ENCODE data around the gene PRSS53.

Gene PRSS53

DNA sequence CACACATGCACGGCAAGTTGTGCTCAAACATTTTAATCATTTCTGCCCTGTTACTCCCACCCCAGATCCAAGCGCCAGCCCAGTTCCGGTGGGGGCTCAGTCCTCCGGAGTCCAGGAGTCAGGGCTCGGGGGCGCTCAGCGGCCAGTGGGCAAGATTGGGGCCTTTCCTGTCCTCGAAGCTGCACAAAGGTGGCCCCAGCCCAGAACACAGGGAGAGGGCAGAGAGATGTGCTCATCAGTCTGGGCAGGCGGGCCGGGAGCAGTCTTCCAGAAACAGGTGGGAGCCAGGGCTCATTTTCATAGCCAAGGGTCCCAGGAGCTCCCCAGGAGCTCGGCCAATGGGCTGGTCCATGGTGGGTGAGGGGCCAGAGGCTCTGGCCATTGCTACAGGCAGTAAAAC lies 42.7 kb upstream of the PRSS53 start:
- FAIRE-seq (no peak), DNase-seq (ENCODE audit: insufficient read length, low spot score) (no peak)
- TF ChIP-seq POU2F2 (IDR thresholded peaks at IDR 0.05; ENCODE audit: low read depth, low read length): no peak
- TF ChIP-seq POLR2AphosphoS5 (IDR thresholded peaks at IDR 0.05; ENCODE audit: low read depth, low read length): no peak
- no peak for TF ChIP-seq POLR2A (IDR thresholded peaks at IDR 0.05; ENCODE audit: low read depth, low read length)
- no peak for TF ChIP-seq TAF1 (IDR thresholded peaks at IDR 0.05; ENCODE audit: low read depth, low read length)

DNA sequence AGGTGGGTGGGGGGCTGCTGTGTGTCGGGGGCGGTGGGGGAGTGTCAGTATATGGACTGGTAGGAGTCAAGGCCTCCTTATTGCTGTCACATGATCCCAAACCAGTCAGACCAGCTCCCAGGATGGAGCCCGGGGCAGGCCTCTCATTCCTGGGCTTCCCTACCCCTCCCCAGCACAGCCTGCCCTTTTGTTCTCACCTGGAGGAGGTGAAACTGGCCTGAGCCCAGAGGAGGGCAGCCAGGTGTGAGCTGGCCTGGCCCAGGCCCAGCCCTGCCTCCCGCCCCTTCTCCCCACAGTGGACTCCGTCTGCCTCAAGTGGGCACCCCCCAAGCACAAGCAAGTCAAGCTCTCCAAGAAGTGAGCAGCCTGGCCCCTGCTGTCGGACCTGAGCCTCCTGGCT lies 42.2 kb upstream of the PRSS53 start:
- TF ChIP-seq TAF1 (IDR thresholded peaks at IDR 0.05; ENCODE audit: low read depth, low read length): no peak
- FAIRE-seq (no peak), DNase-seq (ENCODE audit: insufficient read length, low spot score) (no peak)

DNA sequence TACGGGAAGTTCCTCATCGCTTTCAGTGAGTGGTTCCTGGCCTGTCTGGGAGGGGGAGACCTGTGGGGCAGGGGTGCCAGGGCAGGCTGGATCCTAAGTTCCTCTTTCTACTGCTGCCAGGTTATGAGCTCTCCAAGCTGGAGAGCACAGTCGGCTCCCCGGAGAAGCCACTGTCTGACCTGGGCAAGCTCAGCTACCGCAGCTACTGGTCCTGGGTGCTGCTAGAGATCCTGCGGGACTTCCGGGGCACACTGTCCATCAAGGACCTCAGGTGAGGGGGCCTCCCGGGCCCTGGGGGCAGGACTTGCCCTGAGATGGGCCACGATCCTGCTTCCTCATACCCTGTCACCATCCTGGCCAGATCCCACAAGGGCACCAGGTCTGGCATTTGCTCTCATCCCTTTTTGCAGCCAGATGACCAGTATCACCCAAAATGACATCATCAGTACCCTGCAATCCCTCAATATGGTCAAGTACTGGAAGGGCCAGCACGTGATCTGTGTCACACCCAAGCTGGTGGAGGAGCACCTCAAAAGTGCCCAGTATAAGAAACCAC lies 41.7 kb upstream of the PRSS53 start:
- FAIRE-seq: no peak
- DNase-seq (ENCODE audit: insufficient read length, low spot score): no peak
- TF ChIP-seq POU2F2 (IDR thresholded peaks at IDR 0.05; ENCODE audit: low read depth, low read length) (no peak), TAF1 (IDR thresholded peaks at IDR 0.05; ENCODE audit: low read depth, low read length) (no peak), SPI1 (IDR thresholded peaks at IDR 0.05; ENCODE audit: low read depth, low read length) (no peak), POLR2AphosphoS5 (IDR thresholded peaks at IDR 0.05; ENCODE audit: low read depth, low read length) (no peak), PAX5 (IDR thresholded peaks at IDR 0.05; ENCODE audit: insufficient read depth, low read length, severe bottlenecking) (no peak), POLR2A (IDR thresholded peaks at IDR 0.05; ENCODE audit: low read depth, low read length) (no peak)

DNA sequence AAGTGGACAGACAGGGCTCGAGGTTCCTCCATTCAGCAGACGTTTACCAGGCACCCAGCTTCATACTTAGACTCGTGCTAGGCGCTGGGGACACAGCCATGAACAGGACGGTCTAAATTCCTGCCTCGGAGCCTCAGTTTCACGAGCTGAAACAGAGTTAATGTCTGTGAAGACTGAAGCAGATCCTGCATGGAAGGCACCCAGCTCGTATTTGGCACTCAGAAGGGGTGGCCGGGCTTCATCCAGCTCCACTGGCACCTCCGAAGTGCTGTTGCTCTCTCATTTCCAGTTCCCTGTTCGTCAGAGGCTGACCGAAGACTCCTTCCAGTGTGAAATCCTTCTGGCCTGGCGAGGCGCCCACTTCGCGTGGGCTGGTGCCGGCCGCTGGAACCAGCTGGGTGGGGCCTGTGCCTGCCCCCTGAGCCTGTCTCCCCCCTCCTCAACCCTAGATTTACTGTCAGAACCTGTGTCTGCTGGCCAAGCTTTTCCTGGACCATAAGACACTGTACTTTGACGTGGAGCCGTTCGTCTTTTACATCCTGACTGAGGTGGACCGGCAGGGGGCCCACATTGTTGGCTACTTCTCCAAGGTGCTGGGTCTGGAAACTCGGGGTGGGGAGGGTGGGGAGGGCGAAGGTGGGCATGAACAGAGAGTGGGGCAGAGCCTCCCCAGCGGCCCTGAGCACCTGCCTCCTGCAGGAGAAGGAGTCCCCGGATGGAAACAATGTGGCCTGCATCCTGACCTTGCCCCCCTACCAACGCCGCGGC lies 41.0 kb upstream of the PRSS53 start:
- TF ChIP-seq SPI1 (IDR thresholded peaks at IDR 0.05; ENCODE audit: low read depth, low read length): no peak
- no peak for TF ChIP-seq TAF1 (IDR thresholded peaks at IDR 0.05; ENCODE audit: low read depth, low read length)
- TF ChIP-seq POLR2A (IDR thresholded peaks at IDR 0.05; ENCODE audit: low read depth, low read length): no peak
- no peak for TF ChIP-seq PAX5 (IDR thresholded peaks at IDR 0.05; ENCODE audit: insufficient read depth, low read length, severe bottlenecking)
- TF ChIP-seq POU2F2 (IDR thresholded peaks at IDR 0.05; ENCODE audit: low read depth, low read length): no peak
- TF ChIP-seq POLR2AphosphoS5 (IDR thresholded peaks at IDR 0.05; ENCODE audit: low read depth, low read length): no peak
- no peak for DNase-seq (ENCODE audit: insufficient read length, low spot score)
- no peak for FAIRE-seq

DNA sequence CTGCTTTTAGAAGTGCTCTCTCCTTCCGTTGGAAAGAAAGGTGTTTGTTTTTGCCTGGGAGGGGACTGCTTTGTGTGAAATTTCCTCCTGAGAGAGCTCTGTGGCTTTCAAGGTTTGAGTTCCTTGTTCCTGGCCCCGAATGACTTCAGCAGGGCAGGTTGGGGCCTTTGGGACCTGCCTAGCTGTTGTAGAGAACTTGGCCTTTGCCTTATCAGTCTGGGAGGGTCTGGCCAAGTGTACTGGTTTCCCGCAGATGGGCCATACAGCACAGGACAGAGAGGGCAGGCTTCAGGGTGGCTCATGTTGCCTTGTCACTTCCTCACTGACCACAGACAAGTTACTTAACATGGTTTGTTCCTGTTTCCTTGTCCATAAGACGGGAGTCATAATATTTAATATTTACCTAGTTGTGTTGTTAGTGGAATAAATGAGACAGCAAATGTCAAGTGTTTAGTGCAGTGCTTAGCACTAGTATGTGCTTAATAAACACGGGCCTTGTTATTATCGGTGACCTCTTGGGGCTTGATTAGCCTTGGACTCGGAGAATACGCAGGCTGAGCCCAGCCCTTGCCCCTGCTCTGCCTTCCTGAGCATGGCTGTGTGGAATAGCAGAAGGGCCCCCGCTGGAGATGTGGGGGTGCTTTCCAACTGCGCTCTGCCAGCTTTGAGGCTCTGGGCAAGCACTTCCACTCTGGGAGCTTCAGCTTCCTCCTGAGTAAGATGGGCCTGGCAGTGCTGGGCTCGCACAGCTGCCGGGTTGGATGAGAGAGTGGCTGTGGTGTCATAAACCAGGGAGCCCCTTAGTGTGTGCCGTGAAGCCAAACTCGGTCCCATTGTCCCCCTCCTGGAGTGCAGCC lies 40.2 kb upstream of the PRSS53 start:
- FAIRE-seq (no peak), DNase-seq (ENCODE audit: insufficient read length, low spot score) (no peak)
- no peak for TF ChIP-seq SPI1 (IDR thresholded peaks at IDR 0.05; ENCODE audit: low read depth, low read length)
- TF ChIP-seq PAX5 (IDR thresholded peaks at IDR 0.05; ENCODE audit: insufficient read depth, low read length, severe bottlenecking): no peak
- TF ChIP-seq TAF1 (IDR thresholded peaks at IDR 0.05; ENCODE audit: low read depth, low read length): no peak
- TF ChIP-seq POU2F2 (IDR thresholded peaks at IDR 0.05; ENCODE audit: low read depth, low read length): no peak
- TF ChIP-seq POLR2A (IDR thresholded peaks at IDR 0.05; ENCODE audit: low read depth, low read length): no peak
- no peak for TF ChIP-seq POLR2AphosphoS5 (IDR thresholded peaks at IDR 0.05; ENCODE audit: low read depth, low read length)

DNA sequence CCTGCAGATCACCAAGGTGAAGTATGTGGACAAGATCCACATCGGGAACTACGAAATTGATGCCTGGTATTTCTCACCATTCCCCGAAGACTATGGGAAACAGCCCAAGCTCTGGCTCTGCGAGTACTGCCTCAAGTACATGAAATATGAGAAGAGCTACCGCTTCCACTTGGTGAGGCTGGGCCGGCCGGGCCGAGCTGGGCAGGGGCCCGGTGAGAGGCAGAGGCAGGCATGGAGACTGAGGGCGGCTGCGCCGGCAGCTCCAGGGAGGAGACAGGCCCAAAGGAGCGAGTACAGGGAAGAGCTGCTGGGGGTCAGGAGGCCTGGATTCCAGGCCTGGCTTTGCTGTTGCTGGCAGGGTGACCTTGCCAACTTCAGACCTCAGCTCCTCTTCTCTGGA lies 38.4 kb upstream of the PRSS53 start:
- TF ChIP-seq POLR2A (IDR thresholded peaks at IDR 0.05; ENCODE audit: low read depth, low read length) (no peak), SPI1 (IDR thresholded peaks at IDR 0.05; ENCODE audit: low read depth, low read length) (no peak), TAF1 (IDR thresholded peaks at IDR 0.05; ENCODE audit: low read depth, low read length) (no peak), POLR2AphosphoS5 (IDR thresholded peaks at IDR 0.05; ENCODE audit: low read depth, low read length) (no peak), PAX5 (IDR thresholded peaks at IDR 0.05; ENCODE audit: insufficient read depth, low read length, severe bottlenecking) (no peak), POU2F2 (IDR thresholded peaks at IDR 0.05; ENCODE audit: low read depth, low read length) (no peak)
- FAIRE-seq: no peak
- no peak for DNase-seq (ENCODE audit: insufficient read length, low spot score)

DNA sequence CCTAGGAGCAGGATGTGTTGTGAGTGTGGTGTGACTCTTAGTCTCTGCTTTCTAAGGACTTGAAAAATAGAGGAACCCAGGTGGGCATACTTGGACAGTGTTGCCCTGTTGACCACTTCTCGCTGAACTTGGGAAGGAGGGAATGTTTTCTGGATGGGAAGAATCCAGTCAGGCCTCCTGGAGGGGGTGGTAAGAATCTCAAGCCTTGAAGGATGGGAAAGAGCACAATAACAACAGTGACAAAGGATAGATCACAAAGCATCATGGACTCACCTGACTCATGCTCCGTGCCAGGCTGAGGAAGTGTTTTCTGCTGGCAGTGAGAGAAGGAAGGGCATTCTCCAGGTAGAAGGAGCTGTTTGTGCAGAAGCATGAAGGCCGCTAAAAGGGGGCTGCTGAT lies 37.1 kb upstream of the PRSS53 start:
- DNase-seq (ENCODE audit: insufficient read length, low spot score) (no peak), FAIRE-seq (no peak)
- TF ChIP-seq POU2F2 (IDR thresholded peaks at IDR 0.05; ENCODE audit: low read depth, low read length): no peak
- no peak for TF ChIP-seq POLR2A (IDR thresholded peaks at IDR 0.05; ENCODE audit: low read depth, low read length)
- no peak for TF ChIP-seq TAF1 (IDR thresholded peaks at IDR 0.05; ENCODE audit: low read depth, low read length)
- TF ChIP-seq POLR2AphosphoS5 (IDR thresholded peaks at IDR 0.05; ENCODE audit: low read depth, low read length): no peak
- no peak for TF ChIP-seq PAX5 (IDR thresholded peaks at IDR 0.05; ENCODE audit: insufficient read depth, low read length, severe bottlenecking)
- no peak for TF ChIP-seq SPI1 (IDR thresholded peaks at IDR 0.05; ENCODE audit: low read depth, low read length)

DNA sequence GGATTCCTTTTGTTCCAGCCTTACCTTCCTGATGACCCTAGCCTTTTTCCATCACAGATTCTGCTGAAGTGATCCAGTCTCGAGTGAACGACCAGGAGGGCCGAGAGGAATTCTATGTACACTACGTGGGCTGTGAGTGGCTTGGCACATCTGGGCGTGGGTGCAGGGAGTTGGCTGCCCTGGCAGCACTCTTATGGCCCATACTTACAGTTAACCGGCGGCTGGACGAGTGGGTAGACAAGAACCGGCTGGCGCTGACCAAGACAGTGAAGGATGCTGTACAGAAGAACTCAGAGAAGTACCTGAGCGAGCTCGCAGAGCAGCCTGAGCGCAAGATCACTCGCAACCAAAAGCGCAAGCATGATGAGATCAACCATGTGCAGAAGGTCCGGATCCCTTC lies 31.4 kb upstream of the PRSS53 start:
- FAIRE-seq: no peak
- DNase-seq (ENCODE audit: insufficient read length, low spot score): no peak
- TF ChIP-seq POLR2AphosphoS5 (IDR thresholded peaks at IDR 0.05; ENCODE audit: low read depth, low read length) (no peak), SPI1 (IDR thresholded peaks at IDR 0.05; ENCODE audit: low read depth, low read length) (no peak), PAX5 (IDR thresholded peaks at IDR 0.05; ENCODE audit: insufficient read depth, low read length, severe bottlenecking) (no peak), POLR2A (IDR thresholded peaks at IDR 0.05; ENCODE audit: low read depth, low read length) (no peak), TAF1 (IDR thresholded peaks at IDR 0.05; ENCODE audit: low read depth, low read length) (no peak), POU2F2 (IDR thresholded peaks at IDR 0.05; ENCODE audit: low read depth, low read length) (no peak)

Measured in GM12891 (cell line).